Central memory CD8-positive, alpha-beta T cell (primary cell): ENCODE measurements around the gene NCF2.

Experiments
- ATAC-seq: fragments of 150-1000 bp; cut with Tn5 transposase; replicated peaks from 2 replicates; pipeline ENCODE4 v1.10.0; 2022; ENCODE audit warnings: mild to moderate bottlenecking, moderate FRiP score, moderate number of reproducible peaks; ENCODE audit not compliant: poor library complexity, severe bottlenecking; ENCODE audit errors: extremely low read depth
- DNase-seq, 2 donors: peaks; one replicate each; pipeline ENCODE4 v3.0.0; 2021; ENCODE audit warnings: low spot score in 2 of 2
- H3K27ac Mint-ChIP-seq: one replicate; pipeline ENCODE4 v1.8.0; 2022; ENCODE audit warnings: low read depth, mild to moderate bottlenecking, moderate library complexity, mixed read lengths
- H3K27me3 Mint-ChIP-seq: one replicate; pipeline ENCODE4 v1.8.0; 2022; ENCODE audit warnings: mixed read lengths
- H3K36me3 Mint-ChIP-seq: one replicate; pipeline ENCODE4 v1.8.0; 2022; ENCODE audit warnings: mild to moderate bottlenecking, moderate library complexity, mixed read lengths; ENCODE audit not compliant: insufficient read depth
- H3K4me1 Mint-ChIP-seq: one replicate; pipeline ENCODE4 v1.8.0; 2022; ENCODE audit warnings: mixed read lengths
- H3K4me3 Mint-ChIP-seq: one replicate; pipeline ENCODE4 v1.8.0; 2022; ENCODE audit warnings: mild to moderate bottlenecking, moderate library complexity, mixed read lengths
- H3K9me3 Mint-ChIP-seq: one replicate; pipeline ENCODE4 v1.8.0; 2022; ENCODE audit warnings: mixed read lengths

The NCF2 gene

DNA sequence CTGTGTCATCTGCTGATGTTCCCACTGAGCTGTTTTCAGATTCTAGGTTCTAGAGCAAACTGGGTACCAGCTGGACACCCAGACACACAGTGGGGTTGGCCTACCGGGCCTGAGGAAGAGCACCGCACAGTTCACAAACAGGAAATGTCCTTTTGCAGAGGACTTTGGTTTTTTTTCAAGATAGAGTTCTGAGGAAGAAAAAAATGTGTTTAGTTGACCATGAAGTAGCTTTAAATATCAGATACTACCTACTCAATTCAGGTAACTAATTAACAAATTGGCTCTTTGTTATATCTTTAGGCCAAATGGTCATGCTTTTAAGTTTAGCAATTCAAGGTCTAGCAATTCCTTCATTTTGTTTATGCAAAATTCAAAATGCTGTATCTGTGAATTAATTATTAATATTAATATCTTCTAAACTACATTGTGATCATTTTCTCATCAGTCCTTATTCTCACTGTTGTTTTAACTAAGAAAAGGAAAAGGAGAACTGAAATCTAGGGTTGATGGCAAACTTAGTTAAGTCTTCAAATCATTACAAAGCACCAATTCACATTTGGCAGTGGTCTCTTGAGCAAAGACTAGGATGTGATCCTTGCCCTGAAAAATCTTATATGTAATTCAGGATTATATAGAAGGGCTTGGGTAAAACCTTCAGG lies 17.2 kb upstream of the NCF2 start:
- H3K4me3 Mint-ChIP-seq: no peak overlapping the region
- no peaks in the 10 kb centered on the region for H3K36me3 Mint-ChIP-seq
- DNase-seq (no peak), ATAC-seq (no peak)
- no peaks in the 10 kb centered on the region for H3K4me1 Mint-ChIP-seq
- no peaks in the 10 kb centered on the region for H3K9me3 Mint-ChIP-seq
- H3K27me3 Mint-ChIP-seq: peaks cover 17% of the 10 kb centered on the region
- H3K27ac Mint-ChIP-seq: no peak overlapping the region

GRCh38 chr1:183605904-183606303 lies 15.6 kb upstream of the NCF2 start:
- H3K27me3 Mint-ChIP-seq: peaks cover 7% of the 10 kb centered on the region
- ATAC-seq: no peak

DNA sequence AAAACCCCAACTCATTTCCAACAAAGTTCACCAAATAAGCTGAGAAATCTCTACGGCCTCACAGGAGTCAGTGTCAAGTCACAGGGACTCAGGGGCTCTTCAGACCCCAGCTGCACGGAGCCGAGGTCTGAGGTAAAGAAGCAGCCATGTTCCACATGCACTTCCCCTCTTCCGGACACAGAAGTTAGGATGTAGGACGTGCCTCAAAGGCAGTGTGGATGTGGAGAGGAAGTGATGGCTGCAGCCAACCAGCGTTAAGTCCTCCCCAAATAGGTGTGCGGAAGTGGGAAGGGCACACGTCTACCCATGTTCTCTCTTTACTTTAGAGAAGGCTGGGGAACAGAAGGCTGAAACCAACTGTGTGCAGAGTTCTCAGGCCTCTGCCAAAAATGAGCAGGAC lies 14.6 kb upstream of the NCF2 start:
- Mint-ChIP-seq H3K36me3 (no peaks in the 10 kb centered on the region), H3K27me3 (peaks cover 7% of the 10 kb centered on the region), H3K9me3 (no peaks in the 10 kb centered on the region), H3K27ac (no peak overlapping the region), H3K4me3 (no peak overlapping the region), H3K4me1 (no peaks in the 10 kb centered on the region)
- no peak for ATAC-seq
- no peak for DNase-seq

More at GRCh38 chr1:183605904-183606303, 15.6 kb upstream of the NCF2 start:
- no peak for DNase-seq
- Mint-ChIP-seq H3K4me1 (no peaks in the 10 kb centered on the region), H3K36me3 (no peaks in the 10 kb centered on the region), H3K4me3 (no peak overlapping the region), H3K27ac (no peak overlapping the region), H3K9me3 (no peaks in the 10 kb centered on the region)

DNA sequence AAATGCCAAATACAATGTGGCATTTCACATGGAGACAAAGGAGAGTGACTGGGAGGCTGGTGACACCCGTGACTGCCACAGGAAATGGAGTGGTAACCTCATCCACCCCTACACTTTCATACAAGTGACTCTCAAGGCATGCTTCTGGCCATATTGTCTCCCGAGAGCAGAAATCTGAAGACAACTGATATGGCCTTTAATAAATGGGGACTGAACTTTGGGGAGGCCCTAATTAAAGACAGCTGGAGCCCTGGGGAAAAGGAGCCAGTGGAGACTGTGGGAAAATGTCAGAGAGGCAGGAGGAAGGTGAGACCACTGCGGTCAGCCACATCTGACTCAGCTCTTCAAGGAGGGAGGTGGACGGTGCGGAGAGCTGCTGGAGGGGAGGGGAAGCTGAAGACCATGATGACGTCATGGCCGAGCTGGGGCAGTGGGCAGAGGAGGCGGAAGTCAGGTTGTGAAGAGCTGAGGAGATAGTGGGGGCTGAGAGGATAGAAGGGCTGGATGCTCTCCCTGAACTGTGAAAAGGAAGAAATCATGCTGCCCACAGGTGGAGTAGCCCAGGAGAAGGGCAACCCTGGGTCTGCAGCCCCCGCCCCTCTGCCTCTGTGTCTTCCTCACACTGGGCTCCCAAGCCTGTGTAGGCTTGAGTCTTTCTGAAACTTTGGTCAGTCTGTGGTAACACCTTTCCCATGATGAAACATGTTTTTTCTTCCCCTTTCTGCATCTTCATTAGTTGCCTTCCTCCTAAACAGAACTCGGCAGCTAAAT lies 14.0 kb upstream of the NCF2 start:
- no peak for ATAC-seq
- Mint-ChIP-seq H3K4me3 (no peak overlapping the region), H3K4me1 (no peaks in the 10 kb centered on the region), H3K36me3 (no peaks in the 10 kb centered on the region), H3K27me3 (peaks cover 7% of the 10 kb centered on the region), H3K9me3 (no peaks in the 10 kb centered on the region), H3K27ac (no peak overlapping the region)
- no peak for DNase-seq

DNA sequence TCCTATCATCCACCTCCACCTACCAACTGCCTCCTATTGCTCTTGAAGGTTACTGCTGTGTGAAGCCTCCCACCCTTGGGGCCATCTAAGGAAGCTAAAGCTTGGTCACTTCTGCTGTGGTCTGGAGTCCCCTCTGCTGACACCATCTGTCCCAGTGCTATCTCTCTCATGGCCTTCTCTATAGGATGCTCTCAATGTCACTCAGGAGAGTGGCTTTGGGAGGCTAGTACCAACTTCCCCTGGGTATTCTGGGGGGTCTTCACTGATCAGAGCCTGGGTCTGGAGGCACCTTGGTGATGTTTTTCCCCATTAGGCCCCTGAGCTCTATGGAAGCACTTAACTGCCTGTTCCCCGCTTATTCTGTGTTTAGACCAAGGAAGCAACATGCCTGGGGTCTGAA lies 12.3 kb upstream of the NCF2 start:
- no peaks in the 10 kb centered on the region for H3K9me3 Mint-ChIP-seq
- H3K27ac Mint-ChIP-seq: no peak overlapping the region
- DNase-seq (no peak), ATAC-seq (no peak)
- H3K36me3 Mint-ChIP-seq: no peaks in the 10 kb centered on the region
- H3K27me3 Mint-ChIP-seq: peaks cover 7% of the 10 kb centered on the region
- H3K4me1 Mint-ChIP-seq: peaks cover 4% of the 10 kb centered on the region
- no peak overlapping the region for H3K4me3 Mint-ChIP-seq

GRCh38 chr1:183600634-183601033 lies 10.4 kb upstream of the NCF2 start:
- no peaks in the 10 kb centered on the region for H3K9me3 Mint-ChIP-seq

DNA sequence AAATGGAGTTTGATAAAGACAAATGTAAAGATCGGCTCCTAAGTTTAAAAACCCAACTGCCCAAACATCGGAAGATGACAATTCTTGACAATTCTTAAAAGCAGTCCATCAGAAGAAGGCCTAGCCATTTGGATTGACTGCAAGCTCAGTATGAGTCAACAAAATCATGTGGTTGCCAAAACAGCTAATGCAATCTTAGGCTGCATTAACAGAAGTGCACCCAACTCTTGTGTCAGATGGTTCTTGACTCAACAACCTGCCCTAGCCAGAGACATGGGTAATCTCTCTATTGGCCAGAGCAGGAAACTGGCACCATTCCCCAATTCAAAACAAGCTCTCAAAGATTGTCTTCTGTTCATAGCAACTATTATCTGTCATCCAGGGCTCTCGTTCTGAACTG lies 9.9 kb upstream of the NCF2 start:
- Mint-ChIP-seq H3K36me3 (no peaks in the 10 kb centered on the region), H3K27me3 (peaks cover 7% of the 10 kb centered on the region), H3K4me1 (peaks cover 4% of the 10 kb centered on the region), H3K9me3 (no peaks in the 10 kb centered on the region), H3K4me3 (no peak overlapping the region), H3K27ac (no peak overlapping the region)
- no peak for ATAC-seq
- DNase-seq: no peak

More at GRCh38 chr1:183600634-183601033, 10.4 kb upstream of the NCF2 start:
- H3K27ac Mint-ChIP-seq: no peak overlapping the region
- H3K4me3 Mint-ChIP-seq: no peak overlapping the region
- ATAC-seq (no peak), DNase-seq (no peak)
- peaks cover 7% of the 10 kb centered on the region for H3K27me3 Mint-ChIP-seq
- H3K4me1 Mint-ChIP-seq: peaks cover 4% of the 10 kb centered on the region
- no peaks in the 10 kb centered on the region for H3K36me3 Mint-ChIP-seq

DNA sequence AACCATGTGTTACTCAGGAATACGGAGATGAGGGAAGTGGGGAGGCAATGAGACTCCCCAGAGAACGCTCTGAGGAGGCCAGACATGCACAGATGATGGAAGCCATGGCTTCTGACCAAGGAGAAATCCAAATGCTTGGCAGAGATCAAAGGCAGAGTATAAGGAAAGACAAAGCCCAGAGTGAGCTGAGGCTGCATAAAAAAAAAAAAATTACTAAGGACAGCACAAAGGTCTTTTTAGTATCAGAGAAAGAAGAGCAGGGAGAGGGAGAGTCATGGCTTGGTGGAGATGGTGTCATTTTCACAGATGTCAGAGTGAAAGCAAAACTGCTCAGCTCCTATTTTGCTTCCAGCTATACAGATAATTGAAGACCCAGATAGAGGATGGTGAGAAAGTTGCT lies 8.1 kb upstream of the NCF2 start:
- Mint-ChIP-seq H3K4me1 (peaks cover 4% of the 10 kb centered on the region), H3K9me3 (no peaks in the 10 kb centered on the region), H3K36me3 (no peaks in the 10 kb centered on the region), H3K4me3 (no peak overlapping the region), H3K27me3 (no peaks in the 10 kb centered on the region), H3K27ac (no peak overlapping the region)
- no peak for DNase-seq
- no peak for ATAC-seq

DNA sequence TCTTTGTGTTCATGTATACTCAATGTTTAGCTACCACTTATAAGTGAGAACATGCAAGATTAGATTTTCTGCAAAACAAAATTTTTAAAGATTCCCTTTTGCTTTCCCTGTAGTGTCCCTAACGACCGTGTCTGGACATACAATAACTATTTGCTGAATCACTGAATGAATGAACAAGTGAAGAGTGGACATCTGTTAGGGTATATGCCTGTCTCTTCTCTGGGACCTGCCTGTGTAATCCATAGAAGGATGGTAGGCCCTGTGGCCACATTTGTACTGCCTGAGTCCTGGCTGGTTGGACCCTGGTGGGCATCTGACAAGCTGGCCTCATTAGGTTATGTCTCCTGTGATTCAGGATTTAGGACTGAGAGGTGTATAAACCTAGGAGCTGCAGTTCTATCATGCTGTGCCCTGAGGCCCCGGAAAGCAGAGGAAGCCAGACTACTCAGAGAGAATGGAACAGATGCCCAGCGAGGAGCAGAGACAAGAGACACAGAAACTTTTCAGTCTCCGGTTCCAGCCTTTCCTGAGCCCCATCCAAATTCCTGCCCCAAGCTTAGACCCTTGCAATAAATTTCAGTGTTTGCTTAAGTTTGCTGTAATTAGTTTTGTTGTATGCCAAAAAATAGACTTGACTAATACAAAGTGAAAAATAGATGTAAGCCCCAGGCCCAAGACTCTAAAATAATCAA lies 7.5 kb upstream of the NCF2 start:
- Mint-ChIP-seq H3K4me3 (no peak overlapping the region), H3K27me3 (no peaks in the 10 kb centered on the region), H3K27ac (no peak overlapping the region), H3K9me3 (no peaks in the 10 kb centered on the region), H3K4me1 (peaks cover 4% of the 10 kb centered on the region), H3K36me3 (no peaks in the 10 kb centered on the region)
- DNase-seq (no peak), ATAC-seq (no peak)

- no peak for ATAC-seq
- H3K4me1 Mint-ChIP-seq: peaks cover 4% of the 10 kb centered on the region
- H3K4me3 Mint-ChIP-seq: no peak overlapping the region
- no peak for DNase-seq
- no peak overlapping the region for H3K27ac Mint-ChIP-seq
- H3K36me3 Mint-ChIP-seq: no peaks in the 10 kb centered on the region
- no peaks in the 10 kb centered on the region for H3K9me3 Mint-ChIP-seq
- no peaks in the 10 kb centered on the region for H3K27me3 Mint-ChIP-seq
Measured at GRCh38 chr1:183596500-183596899, 6.2 kb upstream of the NCF2 start.

DNA sequence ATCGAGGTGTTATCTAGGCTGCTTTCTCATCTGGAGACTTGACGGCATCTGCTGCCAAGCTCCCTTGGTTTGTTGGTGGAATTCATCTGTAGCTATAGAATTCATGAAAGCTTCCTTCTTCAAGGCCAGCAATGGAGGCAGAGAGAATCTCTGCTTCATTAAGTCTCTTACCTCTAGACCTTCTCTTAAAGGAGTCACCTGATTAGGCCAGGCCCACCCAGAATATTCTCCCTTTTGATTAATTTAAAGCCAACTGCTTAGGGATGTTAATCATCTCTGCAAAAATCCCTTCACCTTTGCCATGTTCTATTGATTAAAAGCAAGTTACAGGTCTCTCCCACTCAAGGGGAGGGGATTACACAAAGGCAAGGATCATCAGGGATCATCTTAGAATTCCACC lies 5.3 kb upstream of the NCF2 start:
- no peak for DNase-seq

DNA sequence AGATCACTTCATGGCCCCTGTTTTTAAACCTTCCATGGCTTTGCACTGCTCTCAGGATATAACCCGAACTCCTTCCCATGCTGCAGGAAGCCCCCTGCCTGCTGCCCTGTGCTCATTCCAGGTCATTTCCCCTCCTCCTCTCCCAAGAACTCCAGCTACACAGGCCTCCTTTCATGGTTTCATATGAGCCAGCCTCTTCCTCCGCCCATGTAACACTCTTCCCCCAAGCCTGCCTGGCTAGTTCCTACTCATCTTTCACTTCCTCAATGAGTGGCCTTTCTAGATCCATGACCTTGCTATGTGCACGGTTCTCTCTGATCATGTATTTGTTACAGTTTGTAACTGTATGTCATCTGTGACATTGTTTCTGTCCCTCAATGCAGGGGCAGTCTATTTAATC lies 3.1 kb upstream of the NCF2 start:
- Mint-ChIP-seq H3K27ac (no peak overlapping the region), H3K4me3 (no peak overlapping the region), H3K9me3 (no peaks in the 10 kb centered on the region), H3K4me1 (peaks cover 21% of the 10 kb centered on the region), H3K27me3 (no peaks in the 10 kb centered on the region), H3K36me3 (no peaks in the 10 kb centered on the region)
- DNase-seq (no peak), ATAC-seq (no peak)

More for the DNA sequence above, 5.3 kb upstream of the NCF2 start:
- Mint-ChIP-seq H3K4me1 (peaks cover 9% of the 10 kb centered on the region), H3K9me3 (no peaks in the 10 kb centered on the region), H3K27me3 (no peaks in the 10 kb centered on the region), H3K27ac (no peak overlapping the region), H3K4me3 (no peak overlapping the region), H3K36me3 (no peaks in the 10 kb centered on the region)
- no peak for ATAC-seq

- Mint-ChIP-seq H3K4me3 (no peak overlapping the region), H3K36me3 (no peaks in the 10 kb centered on the region), H3K27ac (no peak overlapping the region), H3K4me1 (peaks cover 19% of the 10 kb centered on the region), H3K9me3 (no peaks in the 10 kb centered on the region), H3K27me3 (no peaks in the 10 kb centered on the region)
- ATAC-seq (no peak), DNase-seq (no peak)
Measured at GRCh38 chr1:183592733-183593132, 2.5 kb upstream of the NCF2 start.
